ENCODE data around the gene MCAM.

GRCh38 chr11:119309953-119310681, 6.8 kb downstream of the MCAM start:
- TF ChIP-seq TAF1 (IDR thresholded peaks at IDR 0.05; ENCODE audit: borderline replicate concordance, low read depth, low read length) (no peak), POLR2A (IDR thresholded peaks at IDR 0.05; ENCODE audit: low read depth, low read length) (no peak; the same call in 1 of the 2 replicates), POLR2AphosphoS5 (IDR thresholded peaks at IDR 0.05; ENCODE audit: low read length) (no peak), CTCF (IDR thresholded peaks at IDR 0.05 in 2 of 3, conservative IDR thresholded peaks at IDR 0.05 in 1 of 3; ENCODE audit: control insufficient read depth in 2 of 3, extremely low read depth in 1 of 3, insufficient read depth in 1 of 3, low read depth in 3 of 3, low read length in 3 of 3) (no peak), TCF12 (IDR thresholded peaks at IDR 0.05; ENCODE audit: low read depth, low read length) (no peak), YY1 (IDR thresholded peaks at IDR 0.05; ENCODE audit: low read depth, low read length) (no peak), TARDBP (IDR thresholded peaks at IDR 0.05; ENCODE audit: borderline replicate concordance) (no peak), EP300 (IDR thresholded peaks at IDR 0.05; ENCODE audit: borderline replicate concordance in 1 of 2, control insufficient read depth in 1 of 2, low read depth in 2 of 2, low read length in 2 of 2) (no peak)

Data from GM12878 (cell line).